K562 (cell line): ENCODE results near the gene APBA2. TPM values are rescaled to one million over a fixed set of nuclear protein-coding genes. Genes with fewer than 3 reads are reported as not detected.

Source experiments
- ATAC-seq: fragments of 200-7000 bp; cut with Tn5 transposase; 3 replicates; pipeline ENCODE4 v1.9.1; 2020; ENCODE audit warnings: moderate library complexity
- BruUV-seq: library from RNA; stranded (reverse); fragments of 400-500 nt; replicated peaks from 2 replicates; lab custom pipeline; 2021; lab: Mats Ljungman, UMichigan
- CTCF ChIA-PET: fragments of 300-600 bp; formaldehyde crosslinking; extraction: SDS; loops from one replicate; lab custom pipeline; 2021; ENCODE audit warnings: low intra/inter-chr PET ratio; lab: Yijun Ruan, JAX
- POLR2A ChIA-PET: fragments of 300-600, 350-650 bp; sonication (Branson Sonifier 250); formaldehyde crosslinking; extraction: SDS; loops from one replicate; lab custom pipeline; 2021; ENCODE audit warnings: antibody characterized with exemption, inconsistent platforms; lab: Yijun Ruan, JAX
- DNase-seq, 4 experiments: peaks; one replicate each; pipeline versions ENCODE4 v3.0.0 to v3.0.0-alpha.2; 2011 to 2018; ENCODE audit warnings: low spot score in 3 of 4, mixed read lengths in 3 of 4; ENCODE audit errors: extremely low read depth in 1 of 4
- FAIRE-seq: peaks from 2 replicates; lab custom pipeline; 2011; peaks lifted over from hg19 to GRCh38; lab: Jason Lieb, UNC
- H2AFZ ChIP-seq: 2 replicates; pipeline ENCODE4 v1.6.0; 2011; ENCODE audit warnings: low read depth, low read length, control low read depth, inconsistent platforms
- H3K27ac ChIP-seq: fragments of 200-600 bp; 3 replicates; pipeline ENCODE4 v1.8.0; 2011; ENCODE audit warnings: low read depth, mild to moderate bottlenecking, control low read depth, inconsistent platforms, low read length, moderate library complexity, mixed read lengths; ENCODE audit errors: extremely low read depth
- H3K27me3 ChIP-seq, 2 experiments: fragments of 300-600 bp in 1 of 2; 2 replicates in 1 of 2; 3 replicates in 1 of 2; pipeline versions ENCODE4 v1.6.0 to v1.8.0; 2011; ENCODE audit warnings: inconsistent platforms in 2 of 2, low read length in 2 of 2, mild to moderate bottlenecking in 1 of 2, mixed read lengths in 1 of 2, moderate library complexity in 1 of 2; ENCODE audit not compliant: control insufficient read depth in 2 of 2, insufficient read depth in 2 of 2
- H3K36me3 ChIP-seq: fragments of 300-600 bp; 3 replicates; pipeline ENCODE4 v1.8.0; 2011; ENCODE audit warnings: mild to moderate bottlenecking, low read length, inconsistent platforms; ENCODE audit not compliant: control insufficient read depth, insufficient read depth
- H3K4me1 ChIP-seq, 2 experiments: fragments of 200-600 bp in 1 of 2; replicated peaks in 1 of 2; 2 replicates in 1 of 2; 3 replicates in 1 of 2; pipeline versions ENCODE4 v1.5.1 to v1.8.0; 2011; ENCODE audit warnings: inconsistent platforms in 2 of 2, low read length in 2 of 2, mild to moderate bottlenecking in 1 of 2, mixed read lengths in 1 of 2, moderate library complexity in 1 of 2; ENCODE audit not compliant: control insufficient read depth in 2 of 2, insufficient read depth in 2 of 2
- H3K4me2 ChIP-seq: 2 replicates; pipeline ENCODE4 v1.6.1; 2011; ENCODE audit warnings: low read length, control low read depth, inconsistent platforms, mixed read lengths; ENCODE audit not compliant: insufficient read depth
- H3K4me3 ChIP-seq: fragments of 200-600 bp; sonication (generic), shearing (Covaris generic); 2 replicates; pipeline ENCODE4 v1.5.1; 2016; ENCODE audit warnings: control low read depth, inconsistent platforms
- H3K79me2 ChIP-seq: fragments of 200-600 bp; 3 replicates; pipeline ENCODE4 v1.8.0; 2011; ENCODE audit warnings: low read length, inconsistent platforms; ENCODE audit not compliant: control insufficient read depth, insufficient read depth
- H3K9ac ChIP-seq, 2 experiments: 2 replicates each; pipeline versions ENCODE4 v1.6.0 to v1.6.1; 2011; ENCODE audit warnings: low read depth in 2 of 2, low read length in 2 of 2, control low read depth in 1 of 2, inconsistent platforms in 1 of 2, mild to moderate bottlenecking in 1 of 2, mixed read lengths in 1 of 2; ENCODE audit not compliant: insufficient read depth in 1 of 2
- H3K9me1 ChIP-seq: one replicate; pipeline ENCODE4 v1.6.0; 2011; ENCODE audit warnings: inconsistent platforms, mild to moderate bottlenecking, low read length, moderate library complexity; ENCODE audit not compliant: control insufficient read depth, insufficient read depth
- H3K9me3 ChIP-seq: replicated peaks from 2 replicates; pipeline ENCODE4 v1.5.1; 2011; ENCODE audit warnings: low read depth, low read length, inconsistent platforms; ENCODE audit not compliant: control insufficient read depth, insufficient read depth
- H4K20me1 ChIP-seq: replicated peaks from 2 replicates; pipeline ENCODE4 v1.6.1; 2011; ENCODE audit warnings: low read length, inconsistent platforms, mixed read lengths; ENCODE audit not compliant: control insufficient read depth, insufficient read depth
- DDX20 ChIP-seq: fragments of 450-650 bp; IDR thresholded peaks from 2 replicates; pipeline ENCODE4 v1.6.1; 2016; ENCODE audit warnings: missing genetic modification characterization, low read depth, mild to moderate bottlenecking, missing compliant biosample characterization, moderate library complexity
- FOXM1 ChIP-seq, 2 experiments: fragments of 450-650 bp in 1 of 2; sonication (generic) in 1 of 2; formaldehyde crosslinking in 1 of 2; IDR thresholded peaks; 2 replicates each; pipeline versions ENCODE4 v1.6.1 to v1.9.0; 2017 to 2022; ENCODE audit warnings: low read depth in 2 of 2, mild to moderate bottlenecking in 2 of 2, missing genetic modification reagents in 1 of 2, moderate library complexity in 1 of 2
- HMG20A ChIP-seq: fragments of 450-650 bp; formaldehyde crosslinking; conservative IDR thresholded peaks from 2 replicates; pipeline ENCODE4 v1.4.0; 2020; ENCODE audit warnings: mild to moderate bottlenecking, mixed read lengths
- JUN ChIP-seq, 2 experiments: sonication (generic) in 1 of 2; formaldehyde crosslinking in 1 of 2; IDR thresholded peaks; 2 replicates each; pipeline versions ENCODE4 v1.6.1 to v1.8.0; 2012 to 2022; ENCODE audit warnings: borderline replicate concordance in 2 of 2, mild to moderate bottlenecking in 2 of 2, improper control_type of control experiment in 1 of 2, low read depth in 1 of 2, low read length in 1 of 2, missing genetic modification reagents in 1 of 2
- L3MBTL2 ChIP-seq: fragments of 450-650 bp; IDR thresholded peaks from 2 replicates; pipeline ENCODE4 v1.6.1; 2016; ENCODE audit warnings: mild to moderate bottlenecking, moderate library complexity
- NFIX ChIP-seq: fragments of 250-450 bp; sonication (Bioruptor Pico); IDR thresholded peaks from 2 replicates; pipeline ENCODE4 v1.4.0; 2020; ENCODE audit warnings: low read depth, mild to moderate bottlenecking, moderate library complexity
- YY1 ChIP-seq, 3 experiments: IDR thresholded peaks; 2 replicates each; pipeline ENCODE4 v1.6.1; 2011; ENCODE audit warnings: low read length in 2 of 3, mild to moderate bottlenecking in 2 of 3, moderate library complexity in 2 of 3, borderline replicate concordance in 1 of 3, control low read depth in 1 of 3, low read depth in 1 of 3; ENCODE audit not compliant: insufficient read depth in 3 of 3, insufficient replicate concordance in 2 of 3, control insufficient read depth in 1 of 3, insufficient read length in 1 of 3; ENCODE audit errors: extremely low read depth in 1 of 3
- ZNF174 ChIP-seq: fragments of 250-450 bp; sonication (Bioruptor Pico); IDR thresholded peaks from 2 replicates; pipeline ENCODE4 v1.4.0; 2020; ENCODE audit warnings: mild to moderate bottlenecking
- ZZZ3 ChIP-seq: fragments of 450-650 bp; IDR thresholded peaks from 2 replicates; pipeline ENCODE4 v1.6.1; 2016; ENCODE audit warnings: antibody characterized with exemption, mild to moderate bottlenecking, moderate library complexity
- WGBS: fragments of 100-300 bp; shearing (Covaris generic); methylation state at CpG from one replicate; pipeline ENCODE4 v1.1.6; 2016; ENCODE audit warnings: low coverage, mixed read lengths; ENCODE audit not compliant: insufficient coverage; ENCODE audit errors: missing lambda C conversion rate; 5-methylcytosine and 5-hydroxymethylcytosine counted together
- in situ Hi-C: fragments of 300-500 bp; cut with MboI; formaldehyde crosslinking; loops from 4 replicates; pipeline ENCODE4 v1.15.0; 2018; ENCODE audit warnings: inconsistent platforms, mixed read lengths
- intact Hi-C: fragments of 100-400 bp; cut with micrococcal nuclease; formaldehyde crosslinking; loops from 2 replicates; pipeline ENCODE4 v1.14.2; 2022
- polyA plus RNA-seq, 8 experiments: library from polyadenylated mRNA; depleted of rRNA in 4 of 8; stranded (reverse) in 5 of 8; unstranded in 3 of 8; fragments of >200 nt; fragmentation: Nextera tagmentation in 2 of 8; fragmentation: Illumina TruSeq in 1 of 8; extraction: Ambion mirVana in 2 of 8; extraction: Trizol in 1 of 8; gene quantifications; 2 replicates each; pipeline versions ENCODE4 v1.2.1 to v1.2.3, GENCODE V29; 2011 to 2014; ENCODE audit warnings: inconsistent platforms in 1 of 8, missing spikeins in 1 of 8
- total RNA-seq, 7 experiments: library from RNA; depleted of rRNA in 6 of 7; stranded (reverse); fragments of >200 nt in 6 of 7; fragmentation: Illumina TruSeq in 2 of 7; extraction: Trizol in 2 of 7; gene quantifications; 2 replicates each; pipeline versions ENCODE4 v1.2.1 to v1.2.3, GENCODE V29; 2011 to 2021; ENCODE audit warnings: low replicate concordance in 1 of 7
- TF ChIP-seq, protein P1 (sequence below): fragments of 250-450 bp; sonication (Bioruptor Pico); IDR thresholded peaks from 2 replicates; pipeline ENCODE4 v1.9.0; 2021; ENCODE audit warnings: mild to moderate bottlenecking
- TF ChIP-seq, protein P2 (sequence below): fragments of 250-450 bp; sonication (Bioruptor Pico); IDR thresholded peaks from 2 replicates; pipeline ENCODE4 v1.5.0; 2020; ENCODE audit warnings: mild to moderate bottlenecking
- TF ChIP-seq, protein P3 (sequence below): fragments of 250-450 bp; sonication (Bioruptor Pico); IDR thresholded peaks from 2 replicates; pipeline ENCODE4 v1.4.0; 2020; ENCODE audit warnings: mild to moderate bottlenecking, moderate library complexity
- TF ChIP-seq, protein P4 (sequence below): sonication (generic); formaldehyde crosslinking; IDR thresholded peaks from 2 replicates; pipeline ENCODE4 v1.8.1; 2022; ENCODE audit warnings: missing genetic modification reagents

Gene APBA2
- total and polyA plus RNA-seq, 9 of the 15 experiments (the other 6 are each of a cell fraction or from before 2014, with no cell fraction given) = 0.24 to 40.9 (median 25.2) TPM

DNA sequence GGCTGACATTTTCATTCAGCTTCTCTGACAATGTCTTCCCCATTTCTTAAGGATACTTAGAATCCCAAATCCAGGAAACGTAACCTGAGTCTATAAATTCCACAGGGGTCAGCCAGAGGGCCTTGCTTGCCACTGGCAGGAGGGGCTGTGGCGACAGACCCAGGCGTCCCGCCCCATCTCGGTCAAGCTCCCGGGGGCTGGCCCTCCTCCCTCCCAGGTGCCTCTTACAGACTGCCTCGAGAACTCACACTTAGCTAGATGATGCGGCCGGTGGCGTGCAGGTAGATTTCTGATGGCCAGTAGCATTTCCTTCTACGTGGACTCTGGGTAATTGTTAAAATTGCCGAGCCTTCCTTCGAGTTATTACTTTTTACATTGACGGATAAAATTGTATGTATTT lies 211.4 kb downstream of the APBA2 start:
- intact Hi-C loops (no loop called here), in situ Hi-C loops (no loop called here)
- Histone ChIP-seq H3K9ac (no peak overlapping the region), H3K27ac (no peak overlapping the region), H3K79me2 (no peaks in the 10 kb centered on the region), H3K4me3 (no peak overlapping the region), H3K4me1 (peaks cover 0 to 3% of the 10 kb centered on the region in 2 experiments; a peak in 2 of 5 replicates), H3K27me3 (no peaks in the 10 kb centered on the region), H3K4me2 (no peak overlapping the region), H4K20me1 (no peaks in the 10 kb centered on the region; the same call in 1 of the 2 replicates), H2AFZ (no peak overlapping the region), H3K9me1 (peaks cover 2% of the 10 kb centered on the region), H3K36me3 (peaks cover 19% of the 10 kb centered on the region; the same call in 2 of the 3 replicates), H3K9me3 (no peaks in the 10 kb centered on the region)
- TF ChIP-seq YY1 (IDR thresholded peaks at IDR 0.05; ENCODE audit: borderline replicate concordance in 1 of 3, control insufficient read depth in 1 of 3, extremely low read depth in 1 of 3, insufficient read depth in 3 of 3, insufficient read length in 1 of 3, insufficient replicate concordance in 2 of 3, low read depth in 1 of 3, low read length in 2 of 3) (no peak), L3MBTL2 (no peak), ZNF174 (no peak), FOXM1 (IDR thresholded peaks at IDR 0.05; ENCODE audit: low read depth) (no peak), FOXM1 (CRISPR knock-in tag; IDR thresholded peaks at IDR 0.05; ENCODE audit: low read depth) (no peak), HMG20A (CRISPR knock-in tag) (no peak), DDX20 (tag) (no peak), NFIX (CRISPR knock-in tag) (no peak), JUN (IDR thresholded peaks at IDR 0.05; ENCODE audit: borderline replicate concordance, low read depth, low read length) (no peak), JUN (CRISPR knock-in tag; IDR thresholded peaks at IDR 0.05; ENCODE audit: borderline replicate concordance) (no peak), ZZZ3 (no peak)
- TF ChIP-seq, protein P1, sequence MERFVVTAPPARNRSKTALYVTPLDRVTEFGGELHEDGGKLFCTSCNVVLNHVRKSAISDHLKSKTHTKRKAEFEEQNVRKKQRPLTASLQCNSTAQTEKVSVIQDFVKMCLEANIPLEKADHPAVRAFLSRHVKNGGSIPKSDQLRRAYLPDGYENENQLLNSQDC (CRISPR knock-in tag) = no peak
- TF ChIP-seq, protein P2, sequence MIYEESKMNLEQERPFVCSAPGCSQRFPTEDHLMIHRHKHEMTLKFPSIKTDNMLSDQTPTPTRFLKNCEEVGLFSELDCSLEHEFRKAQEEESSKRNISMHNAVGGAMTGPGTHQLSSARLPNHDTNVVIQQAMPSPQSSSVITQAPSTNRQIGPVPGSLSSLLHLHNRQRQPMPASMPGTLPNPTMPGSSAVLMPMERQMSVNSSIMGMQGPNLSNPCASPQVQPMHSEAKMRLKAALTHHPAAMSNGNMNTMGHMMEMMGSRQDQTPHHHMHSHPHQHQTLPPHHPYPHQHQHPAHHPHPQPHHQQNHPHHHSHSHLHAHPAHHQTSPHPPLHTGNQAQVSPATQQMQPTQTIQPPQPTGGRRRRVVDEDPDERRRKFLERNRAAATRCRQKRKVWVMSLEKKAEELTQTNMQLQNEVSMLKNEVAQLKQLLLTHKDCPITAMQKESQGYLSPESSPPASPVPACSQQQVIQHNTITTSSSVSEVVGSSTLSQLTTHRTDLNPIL = no peak
- TF ChIP-seq, protein P3, sequence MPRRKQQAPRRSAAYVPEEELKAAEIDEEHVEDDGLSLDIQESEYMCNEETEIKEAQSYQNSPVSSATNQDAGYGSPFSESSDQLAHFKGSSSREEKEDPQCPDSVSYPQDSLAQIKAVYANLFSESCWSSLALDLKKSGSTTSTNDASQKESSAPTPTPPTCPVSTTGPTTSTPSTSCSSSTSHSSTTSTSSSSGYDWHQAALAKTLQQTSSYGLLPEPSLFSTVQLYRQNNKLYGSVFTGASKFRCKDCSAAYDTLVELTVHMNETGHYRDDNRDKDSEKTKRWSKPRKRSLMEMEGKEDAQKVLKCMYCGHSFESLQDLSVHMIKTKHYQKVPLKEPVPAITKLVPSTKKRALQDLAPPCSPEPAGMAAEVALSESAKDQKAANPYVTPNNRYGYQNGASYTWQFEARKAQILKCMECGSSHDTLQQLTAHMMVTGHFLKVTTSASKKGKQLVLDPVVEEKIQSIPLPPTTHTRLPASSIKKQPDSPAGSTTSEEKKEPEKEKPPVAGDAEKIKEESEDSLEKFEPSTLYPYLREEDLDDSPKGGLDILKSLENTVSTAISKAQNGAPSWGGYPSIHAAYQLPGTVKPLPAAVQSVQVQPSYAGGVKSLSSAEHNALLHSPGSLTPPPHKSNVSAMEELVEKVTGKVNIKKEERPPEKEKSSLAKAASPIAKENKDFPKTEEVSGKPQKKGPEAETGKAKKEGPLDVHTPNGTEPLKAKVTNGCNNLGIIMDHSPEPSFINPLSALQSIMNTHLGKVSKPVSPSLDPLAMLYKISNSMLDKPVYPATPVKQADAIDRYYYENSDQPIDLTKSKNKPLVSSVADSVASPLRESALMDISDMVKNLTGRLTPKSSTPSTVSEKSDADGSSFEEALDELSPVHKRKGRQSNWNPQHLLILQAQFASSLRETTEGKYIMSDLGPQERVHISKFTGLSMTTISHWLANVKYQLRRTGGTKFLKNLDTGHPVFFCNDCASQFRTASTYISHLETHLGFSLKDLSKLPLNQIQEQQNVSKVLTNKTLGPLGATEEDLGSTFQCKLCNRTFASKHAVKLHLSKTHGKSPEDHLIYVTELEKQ (CRISPR knock-in tag) = no peak
- TF ChIP-seq, protein P4, sequence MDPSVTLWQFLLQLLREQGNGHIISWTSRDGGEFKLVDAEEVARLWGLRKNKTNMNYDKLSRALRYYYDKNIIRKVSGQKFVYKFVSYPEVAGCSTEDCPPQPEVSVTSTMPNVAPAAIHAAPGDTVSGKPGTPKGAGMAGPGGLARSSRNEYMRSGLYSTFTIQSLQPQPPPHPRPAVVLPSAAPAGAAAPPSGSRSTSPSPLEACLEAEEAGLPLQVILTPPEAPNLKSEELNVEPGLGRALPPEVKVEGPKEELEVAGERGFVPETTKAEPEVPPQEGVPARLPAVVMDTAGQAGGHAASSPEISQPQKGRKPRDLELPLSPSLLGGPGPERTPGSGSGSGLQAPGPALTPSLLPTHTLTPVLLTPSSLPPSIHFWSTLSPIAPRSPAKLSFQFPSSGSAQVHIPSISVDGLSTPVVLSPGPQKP (CRISPR knock-in tag) = no peak
- ChIA-PET CTCF (no interaction called here), POLR2A (interaction anchor here (0.6 to 0.7 kb wide), 2 partner anchors 14 to 506 kb away, joined by 3 read pairs; no protein-coding TSS in a partner anchor)
- DNase-seq (no peak), ATAC-seq (no peak), FAIRE-seq (no peak)
- WGBS = 93% methylated on average over 11 of the region's 14 CpGs
- no TSS peak for BruUV-seq
